HG02884 (cell line): ENCODE results near the gene KIAA1586.
"Not testable (repeated sequence)": the region's sequence is repeated elsewhere in the genome, so short reads cannot be mapped to it uniquely, and the experiment has no call there.

ENCODE experiments used
- ATAC-seq: cut with Tn5 transposase; IDR thresholded peaks from one replicate; pipeline ENCODE4 v1.9.1; 2021; ENCODE audit warnings: mild to moderate bottlenecking, moderate library complexity; ENCODE audit not compliant: unreplicated experiment

Gene KIAA1586, protein sequence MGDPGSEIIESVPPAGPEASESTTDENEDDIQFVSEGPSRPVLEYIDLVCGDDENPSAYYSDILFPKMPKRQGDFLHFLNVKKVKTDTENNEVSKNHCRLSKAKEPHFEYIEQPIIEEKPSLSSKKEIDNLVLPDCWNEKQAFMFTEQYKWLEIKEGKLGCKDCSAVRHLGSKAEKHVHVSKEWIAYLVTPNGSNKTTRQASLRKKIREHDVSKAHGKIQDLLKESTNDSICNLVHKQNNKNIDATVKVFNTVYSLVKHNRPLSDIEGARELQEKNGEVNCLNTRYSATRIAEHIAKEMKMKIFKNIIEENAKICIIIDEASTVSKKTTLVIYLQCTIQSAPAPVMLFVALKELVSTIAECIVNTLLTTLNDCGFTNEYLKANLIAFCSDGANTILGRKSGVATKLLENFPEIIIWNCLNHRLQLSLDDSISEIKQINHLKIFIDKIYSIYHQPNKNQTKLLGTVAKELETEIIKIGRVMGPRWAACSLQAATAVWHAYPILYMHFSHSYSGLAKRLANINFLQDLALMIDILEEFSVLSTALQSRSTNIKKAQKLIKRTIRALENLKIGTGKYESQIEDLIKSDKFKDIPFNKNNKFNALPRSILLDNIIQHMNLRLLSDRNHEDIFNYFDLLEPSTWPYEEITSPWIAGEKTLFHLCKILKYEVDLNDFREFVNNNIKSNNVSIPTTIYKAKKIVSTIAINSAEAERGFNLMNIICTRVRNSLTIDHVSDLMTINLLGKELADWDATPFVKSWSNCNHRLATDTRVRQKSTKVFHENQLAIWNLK

DNA sequence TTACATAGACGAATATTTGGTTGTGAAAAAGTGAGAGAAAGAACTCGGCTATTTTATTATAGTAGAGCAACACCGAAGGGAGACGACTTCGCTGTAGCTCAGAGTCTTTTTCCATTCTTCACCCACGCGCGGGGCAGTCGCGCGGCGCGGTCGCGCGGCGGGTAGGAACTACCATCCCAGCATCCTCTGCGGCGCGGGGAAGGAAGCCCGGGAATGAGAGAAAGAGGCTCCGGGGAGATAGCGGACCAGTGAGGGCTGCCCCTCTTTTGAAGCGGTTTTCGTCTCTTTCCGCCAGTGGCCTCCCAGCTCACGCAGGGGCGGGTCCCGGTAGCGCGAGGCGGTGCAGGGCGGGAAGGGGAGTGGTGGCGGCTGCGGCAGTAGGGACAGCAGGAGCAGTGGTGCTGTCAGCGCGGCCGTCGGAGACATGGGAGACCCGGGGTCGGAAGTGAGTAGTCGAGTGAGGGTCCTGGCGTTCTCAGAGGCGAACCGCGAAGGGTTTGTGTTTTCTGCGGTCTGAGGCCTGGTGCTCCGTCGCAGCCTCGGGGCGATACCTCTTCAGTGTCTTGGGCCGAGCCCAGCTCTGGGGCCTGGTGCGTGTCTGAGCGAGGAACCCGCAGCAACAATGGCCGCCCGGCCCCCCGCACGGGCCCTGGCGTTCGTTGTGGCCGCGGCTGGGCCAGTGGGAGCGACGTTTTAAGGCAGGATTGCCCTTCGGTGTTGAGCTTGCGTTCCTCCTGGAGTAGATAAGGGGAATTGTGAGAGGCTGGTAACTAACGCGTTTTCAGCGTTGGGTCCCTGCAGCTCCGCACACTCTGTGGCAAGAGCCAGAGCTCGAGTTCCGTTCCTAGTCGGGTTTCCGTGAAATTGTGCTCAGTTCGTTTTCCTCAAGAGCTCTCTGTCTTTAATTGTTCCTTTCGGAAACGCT is at the start of gene KIAA1586:
TSS of gene KIAA1586 (plus strand) at position 362 of the 925 bp plus-strand sequence. CDS start at position 425, 63 bp downstream.
- peak; percentile 96 for ATAC-seq

DNA sequence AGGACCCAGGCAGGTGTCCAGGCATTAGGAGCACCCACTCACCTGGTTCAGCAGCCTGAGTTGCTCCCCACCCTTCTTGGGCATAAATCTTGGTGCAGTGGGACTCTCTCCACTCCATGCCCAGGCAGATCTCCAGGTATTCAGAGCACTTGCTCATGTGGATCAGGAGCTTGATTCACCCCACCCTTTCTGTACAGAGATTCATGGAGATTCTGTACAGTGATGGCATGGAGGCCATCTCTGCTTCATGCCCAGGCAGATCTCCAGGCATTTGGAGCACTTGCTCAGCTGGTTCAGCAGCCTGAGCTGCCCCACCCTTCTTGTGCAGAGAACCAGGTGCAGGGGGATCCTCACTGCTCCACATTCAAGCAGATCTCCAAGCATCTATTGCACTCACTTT is 47.4 kb upstream of the KIAA1586 start:
- ATAC-seq = no peak

DNA sequence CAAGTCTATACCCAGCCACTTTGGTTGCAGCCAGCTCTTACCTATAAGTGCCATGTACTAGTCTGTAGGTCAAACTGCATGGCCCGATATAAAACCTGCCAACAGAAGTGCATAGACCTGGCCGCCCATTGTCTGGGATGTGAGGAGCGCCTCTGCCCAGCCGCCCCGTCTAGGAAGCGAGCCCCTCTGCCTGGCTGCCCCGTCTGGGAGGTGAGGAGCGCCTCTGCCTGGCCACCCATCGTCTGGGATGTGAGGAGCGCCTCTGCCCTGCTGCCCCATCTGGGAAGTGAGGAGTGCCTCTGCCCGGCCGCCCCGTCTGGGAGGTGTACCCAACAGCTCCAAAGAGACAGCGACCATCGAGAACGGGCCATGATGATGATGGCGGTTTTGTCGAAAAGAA is 46.7 kb upstream of the KIAA1586 start:
- ATAC-seq = not testable (repeated sequence)

DNA sequence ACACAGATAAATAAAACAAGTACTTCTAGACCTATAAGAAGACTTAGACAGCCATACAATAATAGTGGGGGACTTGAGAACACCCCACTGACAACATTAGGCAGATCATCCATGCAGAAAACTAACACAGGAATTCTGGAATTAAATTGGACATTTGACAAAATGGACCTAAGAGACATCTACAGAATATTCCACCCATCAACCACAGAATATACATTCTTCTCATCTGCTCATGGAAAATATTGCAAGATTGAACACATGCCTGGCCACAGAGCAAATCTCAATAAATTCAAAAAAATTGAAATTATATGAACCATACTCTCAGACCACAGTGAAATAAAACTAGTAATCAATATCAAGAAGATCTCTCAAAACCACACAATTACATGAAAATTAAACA is 44.3 kb upstream of the KIAA1586 start:
- no peak for ATAC-seq

DNA sequence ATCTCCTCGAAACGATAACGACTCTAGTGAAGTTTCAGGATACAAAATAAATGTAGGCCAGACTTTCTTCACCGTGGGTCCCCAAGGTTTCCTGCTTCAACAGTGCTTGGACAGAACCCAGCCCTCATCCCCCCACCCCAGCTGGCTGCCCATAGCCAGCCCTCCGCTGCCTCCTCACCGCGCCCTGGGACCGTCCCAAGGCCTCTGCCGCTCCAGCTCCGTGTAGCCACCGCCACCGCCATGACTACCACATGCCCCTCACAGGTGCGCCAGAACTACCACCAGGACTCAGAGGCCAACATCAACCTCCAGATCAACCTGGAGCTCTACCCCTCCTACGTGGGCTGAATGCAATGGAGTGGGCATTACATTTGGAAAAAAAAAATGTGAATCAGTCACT is 42.2 kb upstream of the KIAA1586 start:
- ATAC-seq = no peak

DNA sequence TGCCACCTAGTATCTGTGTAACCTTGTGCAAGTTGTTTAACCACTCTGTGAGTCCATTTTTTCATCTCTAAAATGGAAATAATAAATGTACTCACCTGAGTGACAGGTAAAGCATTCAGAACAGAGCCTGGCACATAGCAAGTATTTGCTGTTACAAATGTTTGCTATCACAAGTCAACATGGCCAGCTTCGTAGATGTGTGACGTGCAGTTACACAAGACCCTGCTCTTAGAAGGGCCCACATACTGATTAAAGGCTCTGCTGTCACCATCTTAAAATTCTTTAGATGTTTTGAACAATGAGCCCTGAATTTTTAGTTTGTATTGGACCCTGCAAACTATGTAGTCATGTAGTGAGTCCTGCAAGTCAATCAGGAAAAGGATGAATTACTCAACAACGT is 40.4 kb upstream of the KIAA1586 start:
- ATAC-seq = no peak

DNA sequence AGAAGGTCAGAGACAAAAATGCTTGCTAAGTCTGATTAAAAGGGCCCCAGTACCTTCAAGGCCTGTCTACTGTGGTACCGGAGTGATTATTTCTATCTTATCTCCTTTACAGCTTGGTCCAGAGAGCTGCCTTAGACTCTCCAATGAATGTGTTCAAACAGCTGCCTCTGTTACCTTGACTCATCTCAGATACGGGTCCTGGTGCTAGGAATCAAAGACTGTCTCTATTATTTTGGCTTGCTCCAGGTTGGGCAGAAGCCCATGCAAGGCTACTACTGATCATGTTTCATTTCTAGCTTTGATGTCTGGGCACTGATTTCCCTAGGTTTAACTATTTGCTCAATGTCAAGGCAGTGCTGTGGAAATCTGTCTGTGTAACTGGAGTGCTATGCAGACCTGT is 38.4 kb upstream of the KIAA1586 start:
- ATAC-seq = not testable (repeated sequence)

DNA sequence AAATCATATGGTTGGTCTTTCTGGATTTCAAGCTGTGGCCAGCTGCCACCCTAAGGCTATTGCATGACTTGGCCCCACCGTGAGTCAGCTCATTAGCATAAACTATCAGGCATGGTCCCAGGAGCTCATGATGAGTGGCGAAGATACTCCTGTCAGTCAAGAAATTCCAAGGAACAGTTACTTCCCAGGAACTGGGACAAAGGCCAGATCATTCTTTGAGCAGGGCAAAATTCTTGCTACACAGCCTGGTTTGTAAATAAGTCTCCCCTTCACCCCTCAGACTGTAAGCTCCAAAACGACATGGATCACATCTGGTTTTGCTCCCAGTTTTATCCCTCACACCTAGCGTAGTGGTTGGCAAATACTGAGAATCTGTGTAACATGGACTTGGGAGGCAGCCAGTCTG is 33.0 kb upstream of the KIAA1586 start:
- no peak for ATAC-seq

DNA sequence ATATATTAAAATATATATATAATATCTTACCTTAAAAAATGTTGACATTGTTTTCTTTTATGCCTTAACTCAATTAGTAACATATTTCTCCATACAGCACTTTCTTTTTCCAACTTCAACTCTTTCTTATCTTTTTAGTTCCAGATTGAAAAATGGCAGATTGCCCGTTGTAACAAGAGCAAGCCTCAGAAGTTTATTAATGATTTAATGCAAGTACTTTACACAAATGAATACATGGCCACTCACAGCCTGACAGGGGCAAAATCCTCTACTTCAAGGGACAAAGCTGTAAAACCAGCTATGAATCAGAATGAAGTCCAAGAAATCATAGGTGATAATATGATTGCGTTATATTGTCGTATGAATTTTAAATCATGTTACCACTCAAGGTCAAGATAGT is 29.4 kb upstream of the KIAA1586 start:
- ATAC-seq = no peak

DNA sequence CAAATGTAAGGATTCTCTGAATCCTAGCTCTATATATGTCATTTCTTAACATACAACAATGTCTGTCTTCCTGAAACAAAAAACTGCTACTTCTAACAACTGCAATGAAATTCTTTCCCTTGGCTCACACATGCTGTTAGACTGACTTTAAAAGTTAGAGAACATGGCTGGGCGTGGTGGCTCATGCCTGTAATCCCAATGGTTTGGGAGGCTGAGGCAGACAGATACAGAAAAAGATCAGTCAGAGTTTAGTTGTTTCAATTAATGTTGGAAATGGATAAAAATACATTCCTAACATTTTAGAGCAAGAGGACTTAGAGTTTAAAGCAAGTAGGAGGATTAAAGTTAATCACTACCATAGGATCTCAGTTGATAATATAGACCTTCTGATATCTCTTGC is 28.7 kb upstream of the KIAA1586 start:
- no peak for ATAC-seq

DNA sequence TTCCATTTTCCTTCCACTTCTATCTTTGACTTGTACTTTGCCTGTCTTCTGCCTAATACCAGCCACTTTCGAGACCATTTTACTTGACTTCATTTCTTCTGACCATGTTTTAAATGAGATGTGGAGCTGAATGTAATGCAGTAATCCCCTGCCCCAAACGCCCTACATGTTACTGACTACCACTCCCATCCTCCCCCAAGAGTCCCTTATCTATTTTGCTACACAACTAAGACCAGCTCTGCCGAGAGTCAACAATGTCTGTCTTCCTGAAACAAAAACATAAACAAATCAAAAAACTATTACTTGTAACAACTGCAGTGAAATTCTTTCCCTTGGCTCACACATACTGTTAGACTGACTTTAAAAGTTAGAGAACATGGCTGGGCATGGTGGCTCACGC is 27.1 kb upstream of the KIAA1586 start:
- no peak for ATAC-seq

DNA sequence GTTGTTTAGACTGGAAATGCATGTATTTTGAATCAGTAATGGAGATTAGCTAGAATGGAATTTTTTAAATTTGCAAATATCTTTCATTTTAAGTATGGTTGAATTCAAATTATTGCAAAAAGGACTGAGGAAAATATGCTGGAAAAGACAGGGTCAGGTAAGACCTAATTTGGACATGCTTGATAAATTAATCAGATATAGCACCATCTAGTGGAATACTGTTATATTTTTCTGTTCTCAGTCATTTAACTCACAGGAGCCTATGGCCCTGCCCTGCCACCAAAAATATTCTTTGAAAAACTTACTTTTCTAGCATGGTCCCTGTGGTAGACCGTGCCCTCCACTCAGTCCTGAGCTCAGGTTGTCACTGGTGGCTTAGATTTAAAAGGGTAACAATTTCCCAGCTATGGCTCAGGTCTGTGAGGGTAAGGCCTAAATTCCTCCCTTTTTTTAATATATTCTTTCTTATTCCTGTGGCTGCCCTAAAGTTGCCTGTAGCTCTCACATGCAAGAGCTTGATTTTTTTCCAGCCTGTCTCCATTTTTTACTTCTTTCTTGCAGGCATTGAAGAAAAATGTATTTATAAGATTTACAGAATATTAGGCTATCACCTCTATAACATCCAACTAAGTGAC is 25.3 kb upstream of the KIAA1586 start:
- peak; percentile 92 for ATAC-seq

DNA sequence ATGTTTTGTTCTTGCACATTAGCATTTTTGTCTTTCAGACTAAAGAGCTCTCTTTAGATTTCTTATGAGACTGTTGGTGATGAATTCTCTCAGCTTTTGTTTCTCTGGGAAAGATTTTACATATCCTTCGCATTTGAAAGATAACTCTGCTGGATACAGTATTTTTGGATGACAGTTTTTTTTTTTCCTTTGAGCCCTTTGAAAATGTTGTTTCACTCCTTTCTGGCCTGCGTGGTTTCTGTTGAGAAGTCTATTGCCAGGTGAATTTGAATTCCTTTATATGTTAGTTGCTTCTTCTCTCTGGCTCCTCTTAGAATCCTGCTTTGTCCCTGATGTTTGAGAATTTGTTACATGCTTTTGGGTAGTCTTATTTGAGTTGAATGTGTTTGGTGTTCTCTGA is 22.2 kb upstream of the KIAA1586 start:
- no peak for ATAC-seq

DNA sequence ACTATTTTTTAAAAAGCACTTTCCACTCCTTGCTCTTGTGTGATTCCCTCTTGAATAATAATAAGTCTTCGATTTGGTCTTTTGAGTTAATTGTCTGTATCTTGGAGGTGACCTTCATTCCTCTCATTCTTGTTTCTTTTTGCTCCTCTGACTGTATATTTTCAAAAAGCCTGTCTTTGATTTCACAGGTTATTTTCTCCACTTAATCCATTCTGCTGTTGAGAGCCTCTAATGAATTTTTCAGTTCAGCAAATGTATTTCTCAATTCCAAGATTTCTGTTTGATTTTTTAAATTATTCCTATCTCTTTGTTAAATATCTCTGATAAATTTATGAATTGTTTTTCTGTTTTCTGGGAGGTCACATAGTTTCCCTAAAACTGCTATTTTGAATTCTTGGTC is 21.7 kb upstream of the KIAA1586 start:
- no peak for ATAC-seq

DNA sequence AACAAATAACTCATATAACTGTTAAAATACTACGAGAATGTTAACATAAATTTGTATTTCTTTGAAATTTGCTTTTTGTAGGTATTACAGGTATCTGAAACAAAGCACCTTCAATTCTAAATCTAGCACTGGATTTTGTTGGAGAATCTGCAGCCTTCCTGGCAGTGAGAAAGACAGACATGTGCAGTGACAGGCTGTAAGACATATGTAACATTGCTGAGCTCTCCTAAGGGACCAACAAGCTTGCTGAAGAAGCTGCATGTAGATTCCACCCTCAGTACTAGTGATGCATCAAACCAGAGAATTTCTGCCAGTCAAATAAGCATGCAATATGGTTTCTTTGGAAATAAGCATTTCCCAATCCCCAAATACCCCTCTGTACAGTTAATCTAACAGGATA is 20.5 kb upstream of the KIAA1586 start:
- no peak for ATAC-seq

DNA sequence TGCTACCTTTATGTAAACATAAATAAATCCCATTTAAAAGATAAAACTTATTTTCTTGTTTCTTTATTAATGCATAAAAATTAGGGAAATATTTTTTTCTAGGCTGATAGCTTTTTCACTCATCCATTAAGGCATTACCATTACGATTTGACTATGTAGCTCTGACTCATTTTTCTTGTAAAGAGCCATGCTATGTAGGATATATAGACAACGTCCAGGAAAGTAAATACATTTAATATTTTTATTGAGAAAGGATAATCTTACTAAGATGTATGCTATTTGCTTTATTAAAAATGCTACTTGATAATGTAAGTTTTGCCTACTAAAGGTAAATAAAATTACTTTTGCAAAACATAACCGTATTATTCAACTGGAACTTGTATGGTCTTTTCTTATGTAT is 19.2 kb upstream of the KIAA1586 start:
- ATAC-seq = no peak

DNA sequence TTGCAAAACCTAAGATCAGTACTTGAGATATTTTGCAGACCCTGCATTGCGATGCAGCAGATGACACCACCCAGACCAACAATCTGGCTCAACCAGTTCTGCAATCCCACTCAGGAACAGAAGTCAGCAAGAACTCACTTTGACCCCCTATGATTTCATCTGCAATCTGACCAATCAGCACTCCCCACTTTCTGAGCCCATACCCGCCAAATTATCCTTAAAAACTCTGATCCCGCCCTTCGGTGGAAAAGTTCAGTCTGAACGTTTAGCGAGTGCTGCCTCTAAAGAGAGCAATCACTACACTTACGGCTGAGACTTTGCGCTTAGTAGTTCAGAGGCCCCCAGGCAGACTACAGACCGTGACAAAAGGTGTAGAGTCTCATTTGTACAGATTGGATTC is 17.3 kb upstream of the KIAA1586 start:
- ATAC-seq = no peak

DNA sequence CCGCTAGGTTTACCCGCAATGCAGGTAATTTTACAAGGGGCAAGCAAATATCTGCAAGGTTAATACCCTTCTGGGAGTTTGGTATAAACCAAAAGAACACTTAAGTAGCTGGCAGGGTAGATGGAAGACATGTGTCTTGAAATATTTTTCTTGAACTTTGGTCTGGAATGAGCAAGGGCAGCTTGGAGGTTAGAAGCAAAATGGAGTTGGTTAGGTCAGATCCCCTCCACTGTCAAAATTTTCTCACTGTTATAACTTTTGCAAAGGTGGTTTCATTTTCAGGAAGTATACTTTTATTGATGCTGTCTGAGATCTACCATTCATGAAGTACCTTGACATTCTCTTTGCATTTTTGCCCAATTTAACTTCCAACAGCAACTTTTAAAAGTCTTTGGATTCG is 13.3 kb upstream of the KIAA1586 start:
- ATAC-seq = no peak

DNA sequence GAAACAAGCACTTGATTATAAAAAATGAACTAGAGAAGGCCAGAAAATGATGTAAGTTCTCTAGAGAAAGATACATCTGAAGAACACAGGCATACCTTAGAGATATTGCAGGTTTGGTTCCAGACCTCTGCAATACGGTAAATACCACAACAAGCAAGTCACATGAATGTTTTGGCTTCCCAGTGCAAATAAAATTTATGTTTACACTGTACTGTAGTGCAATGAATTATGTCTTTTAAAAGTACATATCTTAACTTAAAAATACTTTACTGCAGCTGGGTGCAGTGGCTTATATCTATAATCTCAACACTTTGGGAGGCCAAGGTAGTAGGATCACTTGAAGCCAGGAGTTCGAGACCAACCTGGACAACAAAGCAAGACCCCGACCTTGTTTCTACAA is 10.9 kb upstream of the KIAA1586 start:
- ATAC-seq = no peak

DNA sequence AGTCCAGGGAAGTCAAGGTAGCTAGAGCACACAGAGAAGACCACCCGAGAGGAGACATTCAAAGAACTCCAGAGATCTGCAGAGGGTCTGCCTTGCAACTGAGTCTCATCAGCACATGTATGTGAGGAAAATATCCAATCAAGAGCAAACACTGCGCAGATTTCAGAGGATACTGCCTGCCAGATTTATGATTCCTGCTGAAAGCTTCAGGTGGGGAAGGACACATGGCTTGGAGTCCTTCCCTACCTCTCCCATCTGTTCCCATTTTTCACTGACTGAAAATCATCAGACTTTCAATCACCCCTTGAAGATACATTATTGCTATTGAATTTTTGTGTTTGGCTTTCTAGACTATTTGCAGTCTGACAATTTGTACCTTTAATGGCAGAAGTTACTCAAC is 7.6 kb upstream of the KIAA1586 start:
- no peak for ATAC-seq

DNA sequence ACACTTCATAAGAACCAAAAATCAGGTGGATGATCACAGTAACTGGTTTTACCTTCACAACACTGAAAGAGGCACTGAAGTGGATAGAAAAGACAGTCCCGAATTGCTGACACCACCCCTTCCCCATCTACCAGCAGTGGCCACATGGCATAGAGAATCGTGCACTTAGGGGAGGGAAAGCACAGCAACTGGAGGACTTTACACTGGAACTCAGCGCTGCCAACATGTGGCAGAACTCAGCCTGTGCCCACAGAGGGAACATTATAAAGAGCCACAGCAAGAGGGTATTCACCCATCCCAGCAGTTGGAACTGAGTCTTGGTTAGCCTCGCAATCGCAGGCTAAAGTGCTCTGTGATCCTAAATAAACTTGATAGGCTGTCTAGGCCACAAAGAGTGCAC is 6.5 kb upstream of the KIAA1586 start:
- no peak for ATAC-seq
